OCI-LY7 (cell line): ENCODE data around the gene B3GNT9. TPM values are rescaled to one million over a fixed set of nuclear protein-coding genes. Genes with fewer than 3 reads are reported as not detected.

Source experiments
- BruUV-seq: library from RNA; stranded (reverse); fragments of 400-500 nt; replicated peaks from 2 replicates; lab custom pipeline; 2021; lab: Mats Ljungman, UMichigan
- CTCF ChIA-PET: fragments of 300-600 bp; sonication (Branson Sonifier 250); formaldehyde crosslinking; loops from one replicate; lab custom pipeline; 2022; ENCODE audit warnings: antibody characterized with exemption; ENCODE audit not compliant: unreplicated experiment; lab: Charles Lee
- POLR2A ChIA-PET: fragments of 300-600 bp; sonication (Branson Sonifier 250); formaldehyde crosslinking; loops from one replicate; lab custom pipeline; 2022; ENCODE audit warnings: antibody characterized with exemption; lab: Charles Lee
- DNase-seq: peaks from one replicate; pipeline ENCODE4 v3.0.0-alpha.2; 2015; ENCODE audit warnings: low spot score
- H2AFZ ChIP-seq: fragments of 200-600 bp; sonication (generic), shearing (Covaris generic); 2 replicates; pipeline ENCODE4 v1.6.1; 2014; ENCODE audit warnings: mild to moderate bottlenecking, antibody characterized with exemption, low read length, moderate library complexity
- H3K27ac ChIP-seq: fragments of 200-600 bp; sonication (generic); 2 replicates; pipeline ENCODE4 v1.5.1; 2014; ENCODE audit warnings: mixed run types, low read depth, mild to moderate bottlenecking, moderate library complexity, low read length, inconsistent platforms; ENCODE audit not compliant: poor library complexity, severe bottlenecking
- H3K36me3 ChIP-seq: fragments of 200-600 bp; sonication (generic); 2 replicates; pipeline ENCODE4 v1.6.1; 2014; ENCODE audit warnings: mild to moderate bottlenecking, antibody characterized with exemption, low read length, moderate library complexity, mixed read lengths; ENCODE audit not compliant: insufficient read depth
- H3K4me1 ChIP-seq: fragments of 200-600 bp; sonication (generic); 2 replicates; pipeline ENCODE4 v1.5.1; 2014; ENCODE audit warnings: mild to moderate bottlenecking, low read length; ENCODE audit not compliant: insufficient read depth, poor library complexity, severe bottlenecking
- H3K4me2 ChIP-seq: fragments of 200-600 bp; sonication (generic); 2 replicates; pipeline ENCODE4 v1.6.1; 2014; ENCODE audit warnings: mild to moderate bottlenecking, low read length
- H3K4me3 ChIP-seq: fragments of 200-600 bp; sonication (generic); 2 replicates; pipeline ENCODE4 v1.5.1; 2014; ENCODE audit warnings: mild to moderate bottlenecking, low read depth, low read length; ENCODE audit not compliant: poor library complexity, severe bottlenecking
- H3K79me2 ChIP-seq: fragments of 200-600 bp; sonication (generic); 2 replicates; pipeline ENCODE4 v1.6.1; 2016; ENCODE audit warnings: low read depth, mild to moderate bottlenecking, low read length, moderate library complexity, mixed read lengths; ENCODE audit not compliant: insufficient read depth
- H3K9me2 ChIP-seq: fragments of 200-600 bp; sonication (generic); 2 replicates; pipeline ENCODE4 v1.6.1; 2016; ENCODE audit warnings: mild to moderate bottlenecking, low read length, mixed read lengths; ENCODE audit not compliant: insufficient read depth
- H3K9me3 ChIP-seq: fragments of 200-600 bp; sonication (generic); 2 replicates; pipeline ENCODE4 v1.6.1; 2014; ENCODE audit warnings: mild to moderate bottlenecking, mixed run types, low read length, mixed read lengths
- H4K20me1 ChIP-seq: fragments of 200-600 bp; sonication (generic); 2 replicates; pipeline ENCODE4 v1.6.1; 2014; ENCODE audit warnings: mild to moderate bottlenecking, antibody characterized with exemption, low read length, moderate library complexity, mixed read lengths; ENCODE audit not compliant: insufficient read depth
- EZH2phosphoT487 ChIP-seq: fragments of 200-600 bp; sonication (generic); IDR thresholded peaks from 2 replicates; pipeline ENCODE4 v1.6.1; 2018; ENCODE audit warnings: low read depth, borderline replicate concordance, mild to moderate bottlenecking, mixed run types, antibody characterized with exemption, low read length, moderate library complexity, mixed read lengths
- intact Hi-C: fragments of 100-400 bp; cut with micrococcal nuclease; formaldehyde crosslinking; loops from one replicate; pipeline ENCODE4 v1.10.0; 2022; ENCODE audit not compliant: unreplicated experiment
- total RNA-seq, 2 experiments: library from RNA; depleted of rRNA in 1 of 2; stranded (reverse); fragments of >200 nt in 1 of 2; shearing (Covaris generic) in 1 of 2; gene quantifications; 2 replicates each; pipeline ENCODE4 v1.2.3, GENCODE V29; 2014 to 2022
- TF ChIP-seq, protein P1 (sequence below): fragments of 200-600 bp; sonication (generic); conservative IDR thresholded peaks from 2 replicates; pipeline ENCODE4 v1.5.1; 2014; ENCODE audit warnings: mild to moderate bottlenecking, antibody characterized with exemption, low read length, moderate library complexity, mixed read lengths

B3GNT9 gene
- total RNA-seq, 2 experiments from 2014 or later: 1.1 to 2.7 TPM

DNA sequence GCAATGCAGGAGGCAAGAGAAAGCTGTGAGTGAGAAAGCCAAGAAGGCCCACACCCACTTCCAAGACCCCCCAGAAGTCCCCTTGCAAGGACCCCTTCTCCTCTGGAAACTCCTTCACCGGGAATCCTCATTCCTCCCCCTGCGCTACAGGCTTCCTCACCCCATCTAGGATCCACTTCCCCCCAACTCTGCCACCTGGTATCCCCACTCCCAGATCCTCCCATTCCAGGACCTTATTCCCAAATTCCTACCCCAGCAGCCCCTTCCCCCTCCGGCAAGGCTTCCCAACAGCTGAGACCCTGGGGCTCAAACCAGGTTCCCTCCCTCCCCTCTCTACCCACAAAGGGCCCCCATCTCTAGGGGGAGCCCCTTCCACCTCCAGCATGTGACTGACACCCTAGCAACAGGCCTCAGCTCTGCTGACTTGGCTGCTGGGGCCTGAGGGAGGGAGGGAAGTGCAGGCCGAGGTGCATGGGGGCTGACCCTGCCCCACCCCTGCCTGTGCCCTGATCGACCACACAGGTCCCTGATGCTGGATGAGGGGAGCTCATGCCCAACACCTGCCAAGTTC lies 15.9 kb upstream of the B3GNT9 start:
- TF ChIP-seq, protein P1, sequence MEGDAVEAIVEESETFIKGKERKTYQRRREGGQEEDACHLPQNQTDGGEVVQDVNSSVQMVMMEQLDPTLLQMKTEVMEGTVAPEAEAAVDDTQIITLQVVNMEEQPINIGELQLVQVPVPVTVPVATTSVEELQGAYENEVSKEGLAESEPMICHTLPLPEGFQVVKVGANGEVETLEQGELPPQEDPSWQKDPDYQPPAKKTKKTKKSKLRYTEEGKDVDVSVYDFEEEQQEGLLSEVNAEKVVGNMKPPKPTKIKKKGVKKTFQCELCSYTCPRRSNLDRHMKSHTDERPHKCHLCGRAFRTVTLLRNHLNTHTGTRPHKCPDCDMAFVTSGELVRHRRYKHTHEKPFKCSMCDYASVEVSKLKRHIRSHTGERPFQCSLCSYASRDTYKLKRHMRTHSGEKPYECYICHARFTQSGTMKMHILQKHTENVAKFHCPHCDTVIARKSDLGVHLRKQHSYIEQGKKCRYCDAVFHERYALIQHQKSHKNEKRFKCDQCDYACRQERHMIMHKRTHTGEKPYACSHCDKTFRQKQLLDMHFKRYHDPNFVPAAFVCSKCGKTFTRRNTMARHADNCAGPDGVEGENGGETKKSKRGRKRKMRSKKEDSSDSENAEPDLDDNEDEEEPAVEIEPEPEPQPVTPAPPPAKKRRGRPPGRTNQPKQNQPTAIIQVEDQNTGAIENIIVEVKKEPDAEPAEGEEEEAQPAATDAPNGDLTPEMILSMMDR: no peak
- Histone ChIP-seq H3K4me1 (peaks cover 12% of the 10 kb centered on the region), H3K27ac (no peak overlapping the region), H3K4me2 (no peak overlapping the region), H3K9me3 (no peaks in the 10 kb centered on the region), H3K4me3 (no peak overlapping the region), H3K9me2 (no peaks in the 10 kb centered on the region), H4K20me1 (no peaks in the 10 kb centered on the region), H3K79me2 (no peaks in the 10 kb centered on the region), H3K36me3 (no peaks in the 10 kb centered on the region), H2AFZ (no peak overlapping the region)
- ChIA-PET POLR2A (no interaction called here), CTCF (no interaction called here)
- intact Hi-C loops: no loop called here
- DNase-seq: no peak
- BruUV-seq: no TSS peak

DNA sequence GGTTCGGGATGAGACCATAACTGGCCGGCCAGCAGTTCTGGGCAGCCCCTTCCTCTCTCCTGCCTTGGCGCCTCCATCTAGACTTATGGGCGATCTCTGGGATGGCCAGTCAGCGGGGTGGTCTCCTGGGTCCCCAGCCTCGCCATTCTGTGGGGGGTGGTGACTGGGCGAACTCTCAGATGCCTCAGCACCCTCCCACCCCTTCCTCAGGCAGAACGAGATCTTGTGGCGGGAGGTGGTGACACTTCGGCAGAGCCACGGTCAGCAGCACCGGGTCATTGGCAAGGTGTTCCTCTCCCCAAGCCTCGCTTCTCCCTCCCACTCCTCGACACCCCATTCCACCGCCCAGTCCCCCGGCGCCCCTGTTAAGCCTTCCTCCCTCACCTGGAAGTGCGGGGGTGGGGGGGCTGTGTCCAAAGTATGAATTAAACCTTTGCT lies 15.3 kb upstream of the B3GNT9 start:
- no peaks in the 10 kb centered on the region for H3K9me2 ChIP-seq
- no peaks in the 10 kb centered on the region for H3K9me3 ChIP-seq
- no peak for DNase-seq
- ChIA-PET POLR2A (no interaction called here), CTCF (interaction anchor here (0.6 kb wide), 1 partner anchor 78 kb away, joined by 3 read pairs; no protein-coding TSS in a partner anchor)
- H2AFZ ChIP-seq: no peak overlapping the region
- H3K36me3 ChIP-seq: no peaks in the 10 kb centered on the region
- peaks cover 12% of the 10 kb centered on the region for H3K4me1 ChIP-seq
- no peaks in the 10 kb centered on the region for H3K79me2 ChIP-seq
- no peak overlapping the region for H3K4me3 ChIP-seq
- intact Hi-C loops: no loop called here
- no peak for TF ChIP-seq EZH2phosphoT487
- TF ChIP-seq, protein P1: no peak
- no peaks in the 10 kb centered on the region for H4K20me1 ChIP-seq
- no peak overlapping the region for H3K27ac ChIP-seq
- H3K4me2 ChIP-seq: no peak overlapping the region
- no TSS peak for BruUV-seq
